ENCODE data around the gene CD19.

The CD19 gene

GRCh38 chr16:28982418-28982817, 50.6 kb downstream of the CD19 start:
- no peak for DNase-seq (ENCODE audit: low spot score)

- DNase-seq (ENCODE audit: low spot score): no peak
Observed at GRCh38 chr16:28982949-28983348, 51.2 kb downstream of the CD19 start.

GRCh38 chr16:28983644-28984043, 51.9 kb downstream of the CD19 start:
- DNase-seq (ENCODE audit: low spot score): no peak

DNA sequence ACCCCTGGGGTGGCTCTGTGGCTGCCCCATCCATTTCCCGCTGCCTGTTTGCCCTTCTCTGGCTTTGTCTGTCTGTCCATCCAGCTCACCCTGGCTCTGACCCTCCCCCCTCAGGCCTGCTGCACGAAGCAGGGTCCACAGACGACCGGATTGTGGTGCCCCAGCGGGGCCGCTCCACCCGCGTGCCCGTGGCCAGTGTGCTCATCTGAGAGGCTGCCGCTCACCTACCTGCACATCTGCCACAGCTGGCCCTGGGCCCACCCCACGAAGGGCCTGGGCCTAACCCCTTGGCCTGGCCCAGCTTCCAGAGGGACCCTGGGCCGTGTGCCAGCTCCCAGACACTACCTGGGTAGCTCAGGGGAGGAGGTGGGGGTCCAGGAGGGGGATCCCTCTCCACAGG, 52.3 kb downstream of the CD19 start:
- no peak for DNase-seq (ENCODE audit: low spot score)

DNA sequence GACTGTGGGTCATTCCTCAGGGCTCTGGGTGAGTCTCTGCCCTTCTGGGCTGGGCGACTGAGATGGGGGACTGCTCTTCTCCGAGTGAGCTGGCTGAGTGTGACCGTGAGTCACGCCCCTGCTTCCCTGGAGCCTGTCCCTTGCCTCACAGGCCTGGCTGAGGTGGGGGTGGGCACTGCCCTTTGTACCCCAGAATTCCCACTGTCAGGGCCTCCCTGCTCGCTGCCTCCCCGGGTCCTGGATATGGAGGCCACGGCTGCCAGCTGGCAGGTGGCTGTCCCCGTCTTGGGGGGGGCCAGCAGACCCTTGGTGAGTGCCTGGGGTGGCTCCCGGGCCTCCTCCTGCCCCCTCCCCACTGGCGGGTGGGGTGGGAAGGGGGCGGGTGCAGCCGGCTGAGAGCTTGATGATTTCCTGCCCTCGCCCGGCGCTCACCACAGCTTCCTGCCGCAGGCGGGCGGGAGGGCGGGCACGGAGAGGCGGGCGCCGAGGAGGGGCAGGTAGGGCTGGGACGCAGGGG, 52.9 kb downstream of the CD19 start, which contains the start of gene LAT:
Gene LAT (plus strand): TSS at position 434 of the 517 bp plus-strand sequence. CDS start 366 bp downstream, outside the sequence.
- DNase-seq (ENCODE audit: low spot score): peak; percentile 85

DNA sequence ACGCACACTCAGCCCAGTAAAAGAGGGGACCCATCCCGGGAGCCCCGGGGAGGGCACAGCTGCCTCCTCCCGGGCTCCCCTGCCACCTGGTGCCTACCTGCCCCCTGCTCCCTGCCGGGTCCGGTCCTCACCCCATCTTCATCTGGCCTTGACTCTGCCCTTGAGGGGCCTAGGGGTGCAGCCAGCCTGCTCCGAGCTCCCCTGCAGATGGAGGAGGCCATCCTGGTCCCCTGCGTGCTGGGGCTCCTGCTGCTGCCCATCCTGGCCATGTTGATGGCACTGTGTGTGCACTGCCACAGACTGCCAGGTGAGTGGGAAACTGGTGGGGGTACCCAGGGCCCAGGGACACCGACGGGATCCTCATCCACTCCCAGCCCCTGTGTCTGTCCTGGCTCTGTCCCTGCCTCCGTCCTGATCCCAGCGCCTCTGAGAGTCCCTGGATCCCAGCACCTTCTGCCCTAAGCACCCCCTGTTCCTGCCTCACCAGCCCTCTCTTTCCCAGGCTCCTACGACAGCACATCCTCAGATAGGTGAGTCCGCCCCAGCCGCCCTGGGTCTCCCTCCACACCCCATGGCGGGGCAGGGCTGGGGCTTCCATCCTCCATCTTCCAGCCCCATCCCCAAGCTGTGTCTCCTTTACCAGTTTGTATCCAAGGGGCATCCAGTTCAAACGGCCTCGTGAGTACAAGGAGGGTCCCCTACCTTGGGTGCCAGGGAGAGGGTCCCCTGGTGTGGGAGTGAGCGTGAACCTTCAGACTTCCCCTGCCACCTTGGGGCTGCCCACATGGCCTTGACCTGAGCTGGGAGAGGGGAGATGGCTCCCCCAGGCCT, 53.7 kb downstream of the CD19 start:
- DNase-seq (ENCODE audit: low spot score): no peak

DNA sequence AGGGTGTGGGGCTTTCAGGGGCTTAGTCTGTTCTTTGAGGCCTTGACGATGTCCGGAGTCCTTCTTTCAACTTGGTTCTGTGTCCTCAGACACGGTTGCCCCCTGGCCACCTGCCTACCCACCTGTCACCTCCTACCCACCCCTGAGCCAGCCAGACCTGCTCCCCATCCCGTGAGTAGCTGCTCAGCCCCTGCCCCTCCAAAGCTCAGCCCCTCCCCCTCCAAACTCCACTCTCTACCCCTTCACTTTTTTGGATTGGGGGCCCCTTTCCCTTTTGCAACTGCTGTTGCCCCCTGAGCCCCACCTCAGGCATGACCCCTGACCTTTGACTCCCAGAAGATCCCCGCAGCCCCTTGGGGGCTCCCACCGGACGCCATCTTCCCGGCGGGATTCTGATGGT, 54.3 kb downstream of the CD19 start:
- DNase-seq (ENCODE audit: low spot score): no peak

DNA sequence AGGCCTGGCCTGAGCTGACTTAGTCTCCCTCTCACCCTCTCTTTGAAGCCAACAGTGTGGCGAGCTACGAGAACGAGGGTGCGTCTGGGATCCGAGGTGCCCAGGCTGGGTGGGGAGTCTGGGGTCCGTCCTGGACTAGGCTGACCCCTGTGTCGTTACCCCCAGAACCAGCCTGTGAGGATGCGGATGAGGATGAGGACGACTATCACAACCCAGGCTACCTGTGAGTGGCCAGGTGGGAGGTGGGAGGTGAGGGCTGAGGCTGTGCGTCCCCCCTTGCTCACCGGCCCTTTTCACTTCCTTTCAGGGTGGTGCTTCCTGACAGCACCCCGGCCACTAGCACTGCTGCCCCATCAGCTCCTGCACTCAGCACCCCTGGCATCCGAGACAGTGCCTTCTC, 54.7 kb downstream of the CD19 start:
- DNase-seq (ENCODE audit: low spot score): no peak

DNA sequence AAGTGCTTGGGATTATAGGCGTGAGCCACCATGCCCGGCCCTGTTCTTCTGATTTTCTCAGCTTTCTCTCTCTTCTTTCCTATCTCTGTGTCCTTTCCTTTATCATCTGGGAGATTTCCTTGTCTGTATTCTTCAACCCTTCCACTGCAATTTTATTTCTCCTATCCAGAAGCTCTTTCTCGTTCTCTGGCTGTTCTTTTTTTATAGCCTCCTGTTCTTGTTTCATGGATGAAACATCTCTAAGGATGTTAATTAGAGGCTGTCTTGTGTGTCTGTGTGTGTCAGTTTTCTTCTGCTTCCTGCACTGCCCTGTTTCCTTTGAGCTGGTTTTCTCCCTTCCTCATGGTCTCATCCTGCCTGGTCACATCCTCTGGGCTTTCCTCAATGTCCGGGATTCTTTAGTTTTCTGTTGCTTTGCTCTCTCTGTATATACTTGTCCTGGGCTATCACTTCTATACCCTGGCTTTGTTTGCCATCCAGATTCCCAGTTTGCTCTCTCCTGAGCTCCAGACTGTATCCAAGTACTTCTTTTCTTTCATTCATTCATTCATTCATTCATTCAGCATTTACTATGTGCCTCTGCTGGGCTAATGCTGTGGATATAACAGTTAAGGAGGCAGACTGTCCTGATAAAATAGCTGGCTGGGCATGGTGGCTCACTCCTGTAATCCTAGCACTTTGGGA, 55.5 kb downstream of the CD19 start:
- DNase-seq (ENCODE audit: low spot score): no peak
